ENCODE data around the gene RNH1. TPM values are rescaled to one million over a fixed set of nuclear protein-coding genes. Genes with fewer than 3 reads are reported as not detected.

The RNH1 gene
- total RNA-seq, 1 experiment from 2014 or later = 59.0 TPM

- Mint-ChIP-seq H3K4me3 (no peak overlapping the region), H3K4me1 (no peaks in the 10 kb centered on the region; the same call in 1 of the 2 replicates), H3K9me3 (peaks cover 24% of the 10 kb centered on the region), H3K27ac (no peak overlapping the region), H3K27me3 (ENCODE audit: low read depth) (peaks cover 7% of the 10 kb centered on the region), H3K36me3 (peaks cover 40% of the 10 kb centered on the region)
- ATAC-seq (no peak), DNase-seq (ENCODE audit: low spot score) (no peak)
- ChIA-PET POLR2A (no interaction called here), CTCF (no interaction called here)
- TF ChIP-seq GABPB1 (CRISPR knock-in tag; IDR thresholded peaks at IDR 0.05) (no peak), JAZF1 (CRISPR knock-in tag; IDR thresholded peaks at IDR 0.05) (no peak), AR (CRISPR knock-in tag; IDR thresholded peaks at IDR 0.05) (no peak), ATF1 (CRISPR knock-in tag; IDR thresholded peaks at IDR 0.05) (no peak), ETV6 (CRISPR knock-in tag; IDR thresholded peaks at IDR 0.05) (no peak), RELA (CRISPR knock-in tag; IDR thresholded peaks at IDR 0.05; ENCODE audit: borderline replicate concordance) (no peak), IRF1 (CRISPR knock-in tag; IDR thresholded peaks at IDR 0.05) (no peak)
These were observed 9.4 kb upstream of the RNH1 start for GRCh38 chr11:516400-516799.

- no peak overlapping the region for H3K4me3 Mint-ChIP-seq
- H3K36me3 Mint-ChIP-seq = peaks cover 36% of the 10 kb centered on the region
- H3K27me3 Mint-ChIP-seq (ENCODE audit: low read depth) = peaks cover 7% of the 10 kb centered on the region
- no peaks in the 10 kb centered on the region; the same call in 1 of the 2 replicates for H3K4me1 Mint-ChIP-seq
- no peak overlapping the region for H3K27ac Mint-ChIP-seq
- H3K9me3 Mint-ChIP-seq = peaks cover 21% of the 10 kb centered on the region
- TF ChIP-seq MLX (CRISPR knock-in tag; IDR thresholded peaks at IDR 0.05) (no peak), TEAD1 (CRISPR knock-in tag; IDR thresholded peaks at IDR 0.05) (no peak), ATF1 (CRISPR knock-in tag; IDR thresholded peaks at IDR 0.05) (no peak), SMAD3 (CRISPR knock-in tag; IDR thresholded peaks at IDR 0.05; ENCODE audit: borderline replicate concordance) (no peak)
- DNase-seq (ENCODE audit: low spot score) (no peak), ATAC-seq (no peak)
- POLR2A ChIA-PET = no interaction called here
- CTCF ChIA-PET = no interaction called here
These were observed 8.1 kb upstream of the RNH1 start for GRCh38 chr11:515131-515530.

- no peak for TF ChIP-seq GABPB1 (CRISPR knock-in tag; IDR thresholded peaks at IDR 0.05)
- TF ChIP-seq, protein P1, sequence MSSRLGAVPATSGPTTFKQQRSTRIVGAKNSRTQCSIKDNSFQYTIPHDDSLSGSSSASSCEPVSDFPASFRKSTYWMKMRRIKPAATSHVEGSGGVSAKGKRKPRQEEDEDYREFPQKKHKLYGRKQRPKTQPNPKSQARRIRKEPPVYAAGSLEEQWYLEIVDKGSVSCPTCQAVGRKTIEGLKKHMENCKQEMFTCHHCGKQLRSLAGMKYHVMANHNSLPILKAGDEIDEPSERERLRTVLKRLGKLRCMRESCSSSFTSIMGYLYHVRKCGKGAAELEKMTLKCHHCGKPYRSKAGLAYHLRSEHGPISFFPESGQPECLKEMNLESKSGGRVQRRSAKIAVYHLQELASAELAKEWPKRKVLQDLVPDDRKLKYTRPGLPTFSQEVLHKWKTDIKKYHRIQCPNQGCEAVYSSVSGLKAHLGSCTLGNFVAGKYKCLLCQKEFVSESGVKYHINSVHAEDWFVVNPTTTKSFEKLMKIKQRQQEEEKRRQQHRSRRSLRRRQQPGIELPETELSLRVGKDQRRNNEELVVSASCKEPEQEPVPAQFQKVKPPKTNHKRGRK (CRISPR knock-in tag; IDR thresholded peaks at IDR 0.05; ENCODE audit: borderline replicate concordance) = no peak
- no peak for TF ChIP-seq ZBTB43 (CRISPR knock-in tag; IDR thresholded peaks at IDR 0.05)
- no peak for ATAC-seq
- Mint-ChIP-seq H3K36me3 (peaks cover 40% of the 10 kb centered on the region), H3K4me3 (no peak overlapping the region), H3K27me3 (ENCODE audit: low read depth) (peaks cover 7% of the 10 kb centered on the region), H3K27ac (no peak overlapping the region), H3K4me1 (no peaks in the 10 kb centered on the region; the same call in 1 of the 2 replicates), H3K9me3 (peaks cover 21% of the 10 kb centered on the region)
- POLR2A ChIA-PET = no interaction called here
- CTCF ChIA-PET = no interaction called here
- DNase-seq (ENCODE audit: low spot score) = no peak
These were observed 7.6 kb upstream of the RNH1 start for GRCh38 chr11:514606-515005.
